SK-N-SH (cell line): ENCODE measurements around the gene ASCC1.

Experiments
- CTCF ChIP-seq: fragments of 200-600 bp; sonication (generic); IDR thresholded peaks from 2 replicates; pipeline ENCODE4 v1.6.1; 2017; ENCODE audit warnings: antibody characterized with exemption, mild to moderate bottlenecking, moderate library complexity
- RAD21 ChIP-seq: IDR thresholded peaks from 2 replicates; pipeline ENCODE4 v1.6.1; 2012; ENCODE audit warnings: mild to moderate bottlenecking, low read length

- TF ChIP-seq CTCF: no peak
- TF ChIP-seq RAD21: no peak
Measured at GRCh38 chr10:72116372-72116771, 99.7 kb downstream of the ASCC1 start.
